ENCODE measurements around the gene WWOX.
"Not testable (repeated sequence)": the region's sequence is repeated elsewhere in the genome, so short reads cannot be mapped to it uniquely, and the experiment has no call there.

GRCh38 chr16:78691746-78692145 is 592.3 kb downstream of the WWOX start:
- TF ChIP-seq CTCF (IDR thresholded peaks at IDR 0.05; ENCODE audit: insufficient read depth, low read depth, low read length); EZH2 (IDR thresholded peaks at IDR 0.05; ENCODE audit: insufficient read depth, low read length): not testable (repeated sequence)
